Transverse colon (tissue), 4 donors: ENCODE measurements around the gene BPHL. TPM values are rescaled to one million over a fixed set of nuclear protein-coding genes. Genes with fewer than 3 reads are reported as not detected.
A peak's percentile ranks its signal among the peaks of the same experiment; 100 is the strongest.

Experiments
- DNase-seq: peaks from one replicate; pipeline ENCODE4 v3.0.0-alpha.2; 2019
- H3K27ac ChIP-seq, 4 donors: fragments of 200-600 bp; sonication (generic); 2 replicates each; pipeline ENCODE4 v1.5.1; 2016 to 2018; ENCODE audit warnings: inconsistent platforms in 4 of 4
- H3K27me3 ChIP-seq: fragments of 200-600 bp; sonication (generic); 2 replicates; pipeline ENCODE4 v1.5.1; 2017; ENCODE audit warnings: inconsistent platforms
- H3K36me3 ChIP-seq, 4 donors: fragments of 200-600 bp; sonication (generic); 2 replicates each; pipeline ENCODE4 v1.5.1; 2017 to 2019; ENCODE audit warnings: inconsistent platforms in 4 of 4
- H3K4me1 ChIP-seq, 4 donors: fragments of 200-600 bp; sonication (generic); 2 replicates each; pipeline ENCODE4 v1.5.1; 2017 to 2020; ENCODE audit warnings: inconsistent platforms in 4 of 4
- H3K4me3 ChIP-seq, 4 donors: fragments of 200-600 bp; sonication (generic); 1 replicate in 1 of 4; 2 replicates in 3 of 4; pipeline versions ENCODE4 v1.5.1 to v1.6.1; 2017 to 2019; ENCODE audit warnings: inconsistent platforms in 4 of 4
- H3K9me3 ChIP-seq, 2 donors: fragments of 200-600 bp; sonication (generic); 2 replicates each; pipeline ENCODE4 v1.5.1; 2017 to 2019; ENCODE audit warnings: inconsistent platforms in 2 of 2
- CTCF ChIP-seq, 5 experiments: fragments of 200-600 bp in 3 of 5; fragments of 450-650 bp in 2 of 5; sonication (generic) in 3 of 5; IDR thresholded peaks; 1 replicate in 2 of 5; 2 replicates in 3 of 5; pipeline ENCODE4 v1.5.1; 2016 to 2017; ENCODE audit warnings: antibody characterized with exemption in 5 of 5, inconsistent platforms in 3 of 5, mild to moderate bottlenecking in 2 of 5, moderate library complexity in 1 of 5
- EP300 ChIP-seq: sonication (generic); formaldehyde crosslinking; IDR thresholded peaks from one replicate; pipeline ENCODE4 v1.6.1; 2017; ENCODE audit warnings: antibody characterized with exemption, low read depth
- POLR2A ChIP-seq: fragments of 450-650 bp; IDR thresholded peaks from one replicate; pipeline ENCODE4 v1.6.1; 2016; ENCODE audit warnings: antibody characterized with exemption, mild to moderate bottlenecking, moderate library complexity
- POLR2AphosphoS5 ChIP-seq, 3 donors: sonication (generic); formaldehyde crosslinking; IDR thresholded peaks; one replicate each; pipeline ENCODE4 v1.6.1; 2016; ENCODE audit warnings: antibody characterized with exemption in 3 of 3
- whole genome bisulfite sequencing, 2 donors: methylation state at CpG; one replicate each; pipeline ENCODE4 v1.1.5; 2018; ENCODE audit warnings: low coverage in 1 of 2; 5-methylcytosine and 5-hydroxymethylcytosine counted together
- in situ Hi-C, 4 donors: fragments of 200-750 bp; cut with MboI; loops; one replicate each; pipeline versions ENCODE4 v1.15.0 to v1.15.1; 2017; ENCODE audit warnings: low sequenced_read_pairs in 3 of 4, low pct_ligation_motif_present in 1 of 4, low pct_unique_long_range_greater_than_20kb in 1 of 4
- intact Hi-C: fragments of 100-400 bp; cut with DNase I; formaldehyde crosslinking; loops from one replicate; pipeline ENCODE4 v1.15.1; 2023; ENCODE audit warnings: low total_unique reads
- total RNA-seq, 4 donors: library from RNA; depleted of rRNA; stranded (reverse); fragments of >200 nt; gene quantifications; one replicate each; pipeline ENCODE4 v1.1.0, GENCODE V29; 2016

The BPHL gene
- total RNA-seq, 4 donors from 2014 or later = 16.1 to 32.5 (median 21.2) TPM

- in situ Hi-C loops = no loop called here
- Histone ChIP-seq H3K4me1 (no peaks in the 10 kb centered on the region), H3K9me3 (no peaks in the 10 kb centered on the region), H3K27me3 (no peaks in the 10 kb centered on the region), H3K27ac (peak overlapping the region; percentile 29 to 44 (median 38)), H3K4me3 (no peak overlapping the region), H3K36me3 (peaks cover 0 to 32% (median 13%) of the 10 kb centered on the region in 4 donors)
- TF ChIP-seq POLR2A = no peak
- TF ChIP-seq EP300 = no peak
- no peak for TF ChIP-seq POLR2AphosphoS5 (IDR thresholded peaks at IDR 0.05)
- TF ChIP-seq CTCF (IDR thresholded peaks at IDR 0.05) = no peak
- WGBS, 2 donors = 68 to 71% methylated on average over 2 to 4 of the region's 4 CpGs
- no peak for DNase-seq
- intact Hi-C loops = no loop called here
Observed at GRCh38 chr6:3088968-3089367, 29.5 kb upstream of the BPHL start.

DNA sequence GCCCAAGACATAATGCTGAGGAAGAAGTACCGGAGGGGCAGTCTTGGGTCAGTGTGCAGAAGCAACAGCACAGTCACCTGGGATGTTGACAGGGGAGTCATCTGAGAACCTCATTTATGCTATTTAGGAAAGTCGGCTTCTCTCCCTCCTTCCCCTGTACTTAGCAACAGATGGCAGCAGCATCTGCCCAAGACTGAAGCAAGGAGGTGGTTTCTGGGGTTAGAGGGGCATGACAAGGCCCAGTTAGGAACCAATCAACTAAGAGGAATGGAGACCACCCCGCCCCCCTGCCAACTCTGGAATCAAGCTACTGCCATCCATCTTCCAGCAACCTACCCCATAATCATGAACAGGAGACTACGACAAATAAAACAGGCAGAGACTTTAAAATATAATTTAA is 28.5 kb upstream of the BPHL start:
- Histone ChIP-seq H3K4me1 (no peaks in the 10 kb centered on the region), H3K27me3 (no peaks in the 10 kb centered on the region), H3K4me3 (no peak overlapping the region), H3K27ac (no peak overlapping the region), H3K36me3 (peaks cover 0 to 33% (median 15%) of the 10 kb centered on the region in 4 donors), H3K9me3 (no peaks in the 10 kb centered on the region)
- WGBS, 2 donors = 89% methylated on average over 3 to 4 of the region's 4 CpGs
- intact Hi-C loops (no loop called here), in situ Hi-C loops (no loop called here)
- DNase-seq = no peak
- no peak for TF ChIP-seq EP300
- TF ChIP-seq CTCF (IDR thresholded peaks at IDR 0.05) = no peak
- TF ChIP-seq POLR2AphosphoS5 (IDR thresholded peaks at IDR 0.05) = no peak
- no peak for TF ChIP-seq POLR2A

- H3K4me3 ChIP-seq = no peak overlapping the region
- TF ChIP-seq EP300 = no peak
- in situ Hi-C loops (no loop called here), intact Hi-C loops (no loop called here)
- DNase-seq = no peak
- no peaks in the 10 kb centered on the region for H3K9me3 ChIP-seq
- H3K4me1 ChIP-seq = no peaks in the 10 kb centered on the region
- H3K27me3 ChIP-seq = no peaks in the 10 kb centered on the region
- WGBS, 2 donors = 94 to 100% methylated on average over 2 of the region's 2 CpGs
- peaks cover 0 to 46% (median 17%) of the 10 kb centered on the region in 4 donors for H3K36me3 ChIP-seq
- H3K27ac ChIP-seq = no peak overlapping the region
Observed at GRCh38 chr6:3094815-3095214, 23.7 kb upstream of the BPHL start.

DNA sequence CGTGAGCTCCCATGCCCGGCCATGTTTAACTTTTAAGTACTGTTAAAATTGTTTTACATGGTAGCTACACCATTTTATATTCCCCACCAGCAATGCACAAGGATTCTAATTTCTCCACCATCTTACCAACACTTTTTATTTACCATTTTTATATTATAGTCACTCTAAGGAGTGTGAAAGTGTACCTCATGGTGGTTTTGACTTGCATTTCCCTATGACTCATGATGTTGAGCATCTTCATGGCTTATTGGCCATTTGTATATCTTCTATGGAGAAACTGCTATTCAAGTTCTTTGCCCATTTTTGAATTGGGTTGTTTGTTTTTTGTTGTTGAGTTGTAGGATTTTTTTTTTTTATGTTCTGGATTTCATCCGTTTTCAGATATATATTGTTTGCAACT is 15.6 kb upstream of the BPHL start:
- 78 to 90% methylated on average over 1 to 3 of the region's 3 CpGs for WGBS, 2 donors
- no peak for DNase-seq
- no peaks in the 10 kb centered on the region for H3K4me1 ChIP-seq
- peaks cover 0 to 80% (median 15%) of the 10 kb centered on the region in 4 donors for H3K36me3 ChIP-seq
- no peaks in the 10 kb centered on the region for H3K9me3 ChIP-seq
- intact Hi-C loops = no loop called here
- H3K4me3 ChIP-seq = no peak overlapping the region
- in situ Hi-C loops = loop anchor here in 2 of 4 donors (25.0 kb wide), 1 partner anchor 634 kb away; no protein-coding TSS in a partner anchor
- TF ChIP-seq CTCF (IDR thresholded peaks at IDR 0.05) (no peak), EP300 (no peak), POLR2A (no peak), POLR2AphosphoS5 (IDR thresholded peaks at IDR 0.05) (no peak)
- H3K27me3 ChIP-seq = no peaks in the 10 kb centered on the region
- no peak overlapping the region for H3K27ac ChIP-seq
